Medulla oblongata (tissue), 1 donor: ENCODE measurements around the gene ARHGAP22.

Experiments
- DNase-seq: peaks from one replicate; pipeline ENCODE4 v3.0.0-alpha.2; 2015; ENCODE audit errors: extremely low spot score

ARHGAP22 gene

GRCh38 chr10:48478980-48479811 lies 125.7 kb downstream of the ARHGAP22 start:
- no peak for DNase-seq

GRCh38 chr10:48478469-48478868 lies 126.4 kb downstream of the ARHGAP22 start:
- DNase-seq, result no peak

GRCh38 chr10:48477616-48478015 lies 127.3 kb downstream of the ARHGAP22 start:
- no peak for DNase-seq

GRCh38 chr10:48477141-48477540 lies 127.7 kb downstream of the ARHGAP22 start:
- DNase-seq, result no peak

- no peak for DNase-seq
These were observed 128.4 kb downstream of the ARHGAP22 start for GRCh38 chr10:48476279-48476982.

- DNase-seq, result no peak
These were observed 129.0 kb downstream of the ARHGAP22 start for GRCh38 chr10:48475943-48476278.

- no peak for DNase-seq
These were observed 130.0 kb downstream of the ARHGAP22 start for GRCh38 chr10:48474765-48475365.

- DNase-seq, result no peak
These were observed 131.2 kb downstream of the ARHGAP22 start for GRCh38 chr10:48473704-48474103.

GRCh38 chr10:48472501-48473069 lies 132.3 kb downstream of the ARHGAP22 start:
- no peak for DNase-seq

- no peak for DNase-seq
These were observed 133.7 kb downstream of the ARHGAP22 start for GRCh38 chr10:48470893-48471805.

GRCh38 chr10:48470115-48470892 lies 134.6 kb downstream of the ARHGAP22 start:
- peak; percentile 78 for DNase-seq

- DNase-seq, result no peak
These were observed 135.3 kb downstream of the ARHGAP22 start for GRCh38 chr10:48469516-48470020.

- DNase-seq, result peak; percentile 49
These were observed 135.9 kb downstream of the ARHGAP22 start for GRCh38 chr10:48468866-48469511.

GRCh38 chr10:48468130-48468790 lies 136.6 kb downstream of the ARHGAP22 start:
- no peak for DNase-seq

- DNase-seq, result no peak
These were observed 137.2 kb downstream of the ARHGAP22 start for GRCh38 chr10:48467669-48468068.

- DNase-seq, result no peak
These were observed 138.1 kb downstream of the ARHGAP22 start for GRCh38 chr10:48466611-48467240.

GRCh38 chr10:48465860-48466521 lies 138.9 kb downstream of the ARHGAP22 start:
- no peak for DNase-seq
